T-cell (primary cell): ENCODE results near the gene ESPN. TPM values are rescaled to one million over a fixed set of nuclear protein-coding genes. Genes with fewer than 3 reads are reported as not detected.
A peak's percentile ranks its signal among the peaks of the same experiment; 100 is the strongest.
"Not testable (repeated sequence)": the region's sequence is repeated elsewhere in the genome, so short reads cannot be mapped to it uniquely, and the experiment has no call there.

ENCODE experiments used
- ATAC-seq, 4 experiments: fragments of 200-7000 bp in 3 of 4; fragments of 150-1000 bp in 1 of 4; cut with Tn5 transposase; replicated peaks in 1 of 4; 1 replicate in 3 of 4; 2 replicates in 1 of 4; pipeline ENCODE4 v1.10.0; 2021; ENCODE audit warnings: moderate library complexity in 3 of 4, mild to moderate bottlenecking in 2 of 4, moderate number of reproducible peaks in 1 of 4
- CTCF ChIA-PET, 2 donors: fragments of 300-600 bp; sonication (Branson Sonifier 250); formaldehyde crosslinking; loops; one replicate each; lab custom pipeline; 2022; ENCODE audit warnings: antibody characterized with exemption in 2 of 2; lab: Charles Lee
- POLR2A ChIA-PET, 2 donors: fragments of 300-600 bp; sonication (Branson Sonifier 250); formaldehyde crosslinking; loops; one replicate each; lab custom pipeline; 2022; ENCODE audit warnings: antibody characterized with exemption in 2 of 2; lab: Charles Lee
- DNase-seq, 35 experiments: peaks; one replicate each; pipeline versions ENCODE4 v3.0.0 to v3.0.0-alpha.2; 2013 to 2023
- H3K27ac ChIP-seq: one replicate; pipeline ENCODE4 v1.5.1; 2013; ENCODE audit warnings: low read length
- H3K27me3 ChIP-seq, 2 experiments: replicated peaks in 1 of 2; 1 replicate in 1 of 2; 2 replicates in 1 of 2; pipeline versions ENCODE4 v1.6.1 to v1.7.0; 2013; ENCODE audit warnings: low read length in 1 of 2, mixed read lengths in 1 of 2; ENCODE audit not compliant: control insufficient read depth in 2 of 2, insufficient read depth in 2 of 2; ENCODE audit errors: extremely low read depth in 1 of 2
- H3K36me3 ChIP-seq, 2 donors: 1 replicate in 1 of 2; 2 replicates in 1 of 2; pipeline versions ENCODE4 v1.6.1 to v1.7.0; 2013; ENCODE audit warnings: low read length in 1 of 2; ENCODE audit not compliant: control insufficient read depth in 2 of 2, insufficient read depth in 1 of 2; ENCODE audit errors: extremely low read depth in 1 of 2
- H3K4me1 ChIP-seq, 2 experiments: 1 replicate in 1 of 2; 2 replicates in 1 of 2; pipeline versions ENCODE4 v1.6.1 to v1.7.0; 2013; ENCODE audit warnings: low read length in 2 of 2, mixed read lengths in 1 of 2; ENCODE audit not compliant: insufficient read depth in 2 of 2, control insufficient read depth in 1 of 2; ENCODE audit errors: extremely low read depth in 1 of 2
- H3K4me3 ChIP-seq, 2 donors: 1 replicate in 1 of 2; 2 replicates in 1 of 2; pipeline versions ENCODE4 v1.5.1 to v1.7.0; 2013; ENCODE audit warnings: mild to moderate bottlenecking in 2 of 2, low read length in 1 of 2, moderate library complexity in 1 of 2; ENCODE audit not compliant: control insufficient read depth in 1 of 2; ENCODE audit errors: extremely low read depth in 1 of 2
- H3K9me3 ChIP-seq: 2 replicates; pipeline ENCODE4 v1.7.0; 2013
- H3K27ac Mint-ChIP-seq, 2 donors: one replicate each; pipeline ENCODE4 v1.8.0; 2020 to 2021; ENCODE audit warnings: mild to moderate bottlenecking in 2 of 2, mixed read lengths in 2 of 2
- H3K27me3 Mint-ChIP-seq, 2 donors: one replicate each; pipeline ENCODE4 v1.8.0; 2021 to 2022; ENCODE audit warnings: mixed read lengths in 2 of 2
- H3K36me3 Mint-ChIP-seq: one replicate; pipeline ENCODE4 v1.8.0; 2021; ENCODE audit warnings: mixed read lengths
- H3K4me1 Mint-ChIP-seq, 3 donors: one replicate each; pipeline ENCODE4 v1.8.0; 2020 to 2022; ENCODE audit warnings: mixed read lengths in 3 of 3, mild to moderate bottlenecking in 1 of 3
- H3K4me3 Mint-ChIP-seq, 3 donors: one replicate each; pipeline ENCODE4 v1.8.0; 2020 to 2022; ENCODE audit warnings: mild to moderate bottlenecking in 3 of 3, mixed read lengths in 3 of 3, moderate library complexity in 3 of 3
- H3K9me3 Mint-ChIP-seq, 3 donors: one replicate each; pipeline ENCODE4 v1.8.0; 2020 to 2022; ENCODE audit warnings: mixed read lengths in 3 of 3
- WGBS: methylation state at CpG from one replicate; pipeline ENCODE4 v1.1.5; 2013; ENCODE audit warnings: missing lambda C conversion rate; ENCODE audit not compliant: insufficient coverage; 5-methylcytosine and 5-hydroxymethylcytosine counted together
- total RNA-seq, 35 experiments: library from RNA in 6 of 35; stranded (reverse) in 6 of 35; fragments of 120-200 nt in 1 of 35; gene quantifications; one replicate each; pipeline versions ENCODE4 v1.2.1 to v1.2.4 and lab custom pipeline; 2013 to 2026

The ESPN gene
- total RNA-seq, 5 donors from 2014 or later (not counting 1 experiment from before 2014, with no cell fraction given) = 2.1 to 9.2 (median 6.2) TPM

- ATAC-seq (no peak), DNase-seq (no peak)
- Histone ChIP-seq H3K27ac (no peak overlapping the region), H3K4me3 (no peak overlapping the region), H3K4me1 (peaks cover 9 to 49% of the 10 kb centered on the region in 2 experiments), H3K9me3 (no peaks in the 10 kb centered on the region), H3K36me3 (no peaks in the 10 kb centered on the region), H3K27me3 (peaks cover 5 to 84% of the 10 kb centered on the region in 2 experiments)
- ChIA-PET POLR2A (no interaction called here), CTCF (interaction anchor here in 1 of 2 donors (0.7 kb wide), 1 partner anchor 64 kb away, joined by 3 read pairs; no protein-coding TSS in a partner anchor)
- Mint-ChIP-seq H3K27ac (no peak overlapping the region), H3K27me3 (peaks cover 28 to 49% of the 10 kb centered on the region in 2 donors), H3K4me3 (no peak overlapping the region), H3K4me1 (peaks cover 20 to 37% (median 24%) of the 10 kb centered on the region in 3 donors), H3K9me3 (no peaks in the 10 kb centered on the region), H3K36me3 (no peaks in the 10 kb centered on the region)
- 67% methylated on average over 4 of the region's 6 CpGs for WGBS
Observed at GRCh38 chr1:6450943-6451373, 26.4 kb downstream of the ESPN start.

- H3K9me3 ChIP-seq, H3K36me3 Mint-ChIP-seq, H3K9me3 Mint-ChIP-seq, H3K27ac ChIP-seq, H3K27ac Mint-ChIP-seq, POLR2A ChIA-PET, H3K36me3 ChIP-seq: not testable (repeated sequence)
- H3K4me1 Mint-ChIP-seq = peaks cover 18 to 37% (median 26%) of the 10 kb centered on the region in 3 donors
- H3K4me3 Mint-ChIP-seq = peak overlapping the region in 2 of 3 donors; percentile 43 to 59
- Histone ChIP-seq H3K4me3 (peak overlapping the region in 1 of 2 donors; percentile 32), H3K27me3 (peaks cover 7 to 66% of the 10 kb centered on the region in 2 experiments), H3K4me1 (peaks cover 5 to 26% of the 10 kb centered on the region in 2 experiments)
- DNase-seq (peak in 1 of 35 experiments; percentile 24), ATAC-seq (peak; percentile 3 to 15 (median 7))
- CTCF ChIA-PET = interaction anchor here in 1 of 2 donors (0.6 to 1.1 kb wide), 2 partner anchors 9 to 12 kb away, joined by 3 read pairs; no protein-coding TSS in a partner anchor
- 20% methylated on average over 82 of the region's 85 CpGs for WGBS
- H3K27me3 Mint-ChIP-seq = peaks cover 24 to 41% of the 10 kb centered on the region in 2 donors
Observed at GRCh38 chr1:6453895-6454855, 29.6 kb downstream of the ESPN start.

GRCh38 chr1:6454856-6455751 is 30.5 kb downstream of the ESPN start:
- ATAC-seq (peak; percentile 51 to 56 (median 54)), DNase-seq (peak in 10 of 35 experiments; percentile 25 to 64 (median 48))
- no peak overlapping the region for H3K27ac ChIP-seq
- no peaks in the 10 kb centered on the region for H3K9me3 ChIP-seq
- WGBS = 8% methylated on average over 115 of the region's 115 CpGs
- ChIA-PET POLR2A (no interaction called here), CTCF (interaction anchor here in 1 of 2 donors (1.1 kb wide), 1 partner anchor 8 kb away, joined by 3 read pairs; no protein-coding TSS in a partner anchor)
- H3K36me3 Mint-ChIP-seq = peaks cover 6% of the 10 kb centered on the region
- peak overlapping the region in 1 of 2 donors; percentile 32 for H3K4me3 ChIP-seq
- peaks cover 7 to 27% of the 10 kb centered on the region in 2 experiments for H3K4me1 ChIP-seq
- H3K36me3 ChIP-seq = no peaks in the 10 kb centered on the region
- no peaks in the 10 kb centered on the region for H3K9me3 Mint-ChIP-seq
- H3K27me3 ChIP-seq = peaks cover 3 to 57% of the 10 kb centered on the region in 2 experiments
- no peak overlapping the region for H3K27ac Mint-ChIP-seq
- H3K4me1 Mint-ChIP-seq = peaks cover 17 to 36% (median 26%) of the 10 kb centered on the region in 3 donors
- H3K4me3 Mint-ChIP-seq = peak overlapping the region in 2 of 3 donors; percentile 21 to 52
- H3K27me3 Mint-ChIP-seq = peaks cover 17 to 32% of the 10 kb centered on the region in 2 donors

- Mint-ChIP-seq H3K27me3 (peaks cover 13 to 25% of the 10 kb centered on the region in 2 donors), H3K4me3 (peak overlapping the region in 2 of 3 donors; percentile 21 to 52), H3K36me3 (peaks cover 12% of the 10 kb centered on the region), H3K4me1 (peaks cover 26 to 41% (median 34%) of the 10 kb centered on the region in 3 donors)
- peaks cover 11 to 34% of the 10 kb centered on the region in 2 experiments for H3K4me1 ChIP-seq
- WGBS = 58% methylated on average over 53 of the region's 58 CpGs
- H3K9me3 ChIP-seq, ATAC-seq, POLR2A ChIA-PET, H3K9me3 Mint-ChIP-seq, H3K27ac ChIP-seq, DNase-seq, H3K27ac Mint-ChIP-seq, CTCF ChIA-PET, H3K36me3 ChIP-seq: not testable (repeated sequence)
- peaks cover 2 to 53% of the 10 kb centered on the region in 2 experiments for H3K27me3 ChIP-seq
- H3K4me3 ChIP-seq = peak overlapping the region in 1 of 2 donors; percentile 15
Observed at GRCh38 chr1:6455752-6456520, 31.4 kb downstream of the ESPN start.

- DNase-seq = no peak
- no peak for ATAC-seq
- H3K4me1 ChIP-seq = peaks cover 19 to 44% of the 10 kb centered on the region in 2 experiments
- H3K9me3 ChIP-seq = no peaks in the 10 kb centered on the region
- H3K36me3 ChIP-seq = peaks cover 0 to 12% of the 10 kb centered on the region in 2 donors
- H3K27ac ChIP-seq = no peak overlapping the region
- Mint-ChIP-seq H3K27me3 (peaks cover 13 to 22% of the 10 kb centered on the region in 2 donors), H3K9me3 (no peaks in the 10 kb centered on the region), H3K4me1 (peaks cover 32 to 50% (median 43%) of the 10 kb centered on the region in 3 donors), H3K4me3 (peak overlapping the region in 2 of 3 donors; percentile 37 to 52), H3K36me3 (peaks cover 14% of the 10 kb centered on the region), H3K27ac (peak overlapping the region in 1 of 2 donors; percentile 7)
- no peak overlapping the region for H3K4me3 ChIP-seq
- peaks cover 2 to 43% of the 10 kb centered on the region in 2 experiments for H3K27me3 ChIP-seq
- ChIA-PET CTCF (interaction anchor here (0.6 to 0.7 kb wide), 2 partner anchors 14 to 201 kb away, joined by 3 to 5 read pairs; no protein-coding TSS in a partner anchor), POLR2A (no interaction called here)
- 86% methylated on average over 8 of the region's 11 CpGs for WGBS
Observed at GRCh38 chr1:6456800-6457466, 32.4 kb downstream of the ESPN start.
